Activated gamma-delta T cell treated with Interleukin-2 at 50 U/mL for 16 hours (primary cell): ENCODE results near the gene PTPN21.

Experiments
- DNase-seq: peaks from one replicate; pipeline ENCODE4 v3.0.0-alpha.2; 2020

Gene PTPN21

GRCh38 chr14:88454886-88455285 is 99.9 kb downstream of the PTPN21 start:
- no peak for DNase-seq

- DNase-seq = no peak
Measured at GRCh38 chr14:88452231-88452630, 102.6 kb downstream of the PTPN21 start.

GRCh38 chr14:88439088-88439487 is 115.7 kb downstream of the PTPN21 start:
- no peak for DNase-seq

GRCh38 chr14:88437658-88438057 is 117.1 kb downstream of the PTPN21 start:
- DNase-seq = no peak

- DNase-seq = no peak
Measured at GRCh38 chr14:88430976-88431375, 123.8 kb downstream of the PTPN21 start.

- DNase-seq = no peak
Measured at GRCh38 chr14:88426271-88426670, 128.5 kb downstream of the PTPN21 start.

- no peak for DNase-seq
Measured at GRCh38 chr14:88424573-88424972, 130.2 kb downstream of the PTPN21 start.

- no peak for DNase-seq
Measured at GRCh38 chr14:88422919-88423650, 131.7 kb downstream of the PTPN21 start.

GRCh38 chr14:88422047-88422446 is 132.8 kb downstream of the PTPN21 start:
- DNase-seq = no peak

- no peak for DNase-seq
Measured at GRCh38 chr14:88421286-88421685, 133.5 kb downstream of the PTPN21 start.

- no peak for DNase-seq
Measured at GRCh38 chr14:88420187-88420586, 134.6 kb downstream of the PTPN21 start.

GRCh38 chr14:88417594-88417993 is 137.2 kb downstream of the PTPN21 start:
- DNase-seq = no peak
